Measurements from ENCODE around the gene REXO1. TPM values are rescaled to one million over a fixed set of nuclear protein-coding genes. Genes with fewer than 3 reads are reported as not detected.

REXO1 gene
- total RNA-seq, 4 donors from 2014 or later = 11.4 to 29.9 (median 16.1) TPM

DNA sequence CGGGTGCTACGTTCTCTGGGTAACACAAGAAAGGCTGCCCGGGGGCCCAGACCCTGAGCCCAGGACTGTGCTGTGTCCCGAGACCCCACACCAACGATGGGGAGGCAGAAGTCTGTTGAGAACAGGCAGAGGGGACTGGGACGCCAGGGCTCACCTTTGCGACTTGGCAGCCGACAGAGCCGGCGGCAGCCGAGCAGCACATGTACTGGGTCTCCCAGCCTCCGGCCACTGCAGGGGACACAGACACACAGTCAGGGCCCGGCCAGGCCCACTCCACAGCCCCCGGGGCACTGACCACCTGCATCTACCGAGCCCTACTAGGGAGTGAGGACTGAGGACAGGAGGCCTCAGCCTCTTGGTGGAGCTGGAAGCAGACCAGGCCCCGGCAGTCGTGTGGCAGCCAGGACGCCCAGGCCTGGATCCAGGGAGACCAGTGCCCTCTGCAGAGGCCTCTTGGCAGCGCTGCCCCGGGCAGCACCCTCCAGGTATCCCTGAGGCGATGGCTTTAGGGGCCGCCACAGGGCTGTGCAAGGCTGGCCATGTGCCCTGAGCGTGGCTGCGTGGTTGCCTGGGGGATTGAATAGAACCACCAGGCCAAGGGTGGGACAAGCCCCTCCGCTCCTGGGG, 30.6 kb downstream of the REXO1 start:
- H3K4me1 ChIP-seq = peaks cover 0 to 13% (median 9%) of the 10 kb centered on the region in 3 donors
- no peaks in the 10 kb centered on the region for H3K27me3 ChIP-seq
- H3K9me3 ChIP-seq = no peaks in the 10 kb centered on the region
- 88% methylated on average over 5 of the region's 25 CpGs; no CpG with 5 or more reads in 1 of the 2 donors for WGBS, 2 donors (ENCODE audit: low coverage in 1 of 2)
- peaks cover 0 to 83% of the 10 kb centered on the region in 2 donors for H3K36me3 ChIP-seq
- H3K4me3 ChIP-seq = no peak overlapping the region
- no peak overlapping the region for H3K27ac ChIP-seq
- TF ChIP-seq, protein P1, sequence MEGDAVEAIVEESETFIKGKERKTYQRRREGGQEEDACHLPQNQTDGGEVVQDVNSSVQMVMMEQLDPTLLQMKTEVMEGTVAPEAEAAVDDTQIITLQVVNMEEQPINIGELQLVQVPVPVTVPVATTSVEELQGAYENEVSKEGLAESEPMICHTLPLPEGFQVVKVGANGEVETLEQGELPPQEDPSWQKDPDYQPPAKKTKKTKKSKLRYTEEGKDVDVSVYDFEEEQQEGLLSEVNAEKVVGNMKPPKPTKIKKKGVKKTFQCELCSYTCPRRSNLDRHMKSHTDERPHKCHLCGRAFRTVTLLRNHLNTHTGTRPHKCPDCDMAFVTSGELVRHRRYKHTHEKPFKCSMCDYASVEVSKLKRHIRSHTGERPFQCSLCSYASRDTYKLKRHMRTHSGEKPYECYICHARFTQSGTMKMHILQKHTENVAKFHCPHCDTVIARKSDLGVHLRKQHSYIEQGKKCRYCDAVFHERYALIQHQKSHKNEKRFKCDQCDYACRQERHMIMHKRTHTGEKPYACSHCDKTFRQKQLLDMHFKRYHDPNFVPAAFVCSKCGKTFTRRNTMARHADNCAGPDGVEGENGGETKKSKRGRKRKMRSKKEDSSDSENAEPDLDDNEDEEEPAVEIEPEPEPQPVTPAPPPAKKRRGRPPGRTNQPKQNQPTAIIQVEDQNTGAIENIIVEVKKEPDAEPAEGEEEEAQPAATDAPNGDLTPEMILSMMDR (IDR thresholded peaks at IDR 0.05) = no peak
- TF ChIP-seq POLR2A (IDR thresholded peaks at IDR 0.05) = no peak
- no peak for TF ChIP-seq POLR2AphosphoS5 (IDR thresholded peaks at IDR 0.05)
- ATAC-seq = no peak

DNA sequence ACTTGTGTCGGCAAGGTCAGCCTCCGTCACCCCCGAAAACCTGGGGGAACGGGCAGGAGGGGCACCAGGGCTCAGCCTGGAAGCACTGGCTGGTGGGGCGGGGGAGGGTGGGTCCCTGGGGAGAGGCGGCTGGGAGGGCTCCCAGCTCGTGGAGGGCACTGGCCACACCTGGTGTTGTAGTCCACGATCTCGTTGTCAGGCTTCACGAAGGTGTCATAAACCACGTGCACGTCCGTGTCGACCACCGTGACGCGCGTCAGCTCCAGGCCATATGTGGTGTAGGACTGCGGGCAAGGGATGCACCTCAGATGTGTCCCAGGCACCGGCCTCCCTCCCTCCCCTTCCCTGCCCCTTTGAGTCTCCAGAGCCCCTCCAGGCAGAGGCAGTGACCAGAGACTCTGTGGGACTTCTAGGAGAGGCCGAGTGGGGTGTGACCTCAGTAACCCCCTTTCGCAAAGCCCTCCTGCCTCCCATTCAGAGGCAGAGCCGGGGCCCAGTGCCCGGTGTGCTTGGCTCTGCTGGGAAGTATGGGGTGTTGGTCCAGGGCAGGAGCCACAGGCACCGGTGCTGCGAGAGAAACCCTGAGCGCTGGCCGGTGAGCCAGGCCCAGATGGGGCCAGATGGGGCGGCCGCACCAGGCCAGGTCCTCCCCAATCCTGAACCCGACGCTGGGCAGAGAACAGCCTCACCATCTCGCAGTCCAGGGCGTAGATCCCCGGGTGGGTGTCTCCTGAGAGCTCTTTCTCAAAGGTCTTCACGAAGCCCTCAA, 31.6 kb downstream of the REXO1 start:
- Histone ChIP-seq H3K36me3 (peaks cover 0 to 74% of the 10 kb centered on the region in 2 donors), H3K27ac (no peak overlapping the region), H3K4me1 (peaks cover 0 to 22% (median 12%) of the 10 kb centered on the region in 3 donors), H3K9me3 (no peaks in the 10 kb centered on the region), H3K27me3 (no peaks in the 10 kb centered on the region), H3K4me3 (no peak overlapping the region)
- no peak for ATAC-seq
- no CpG with 5 or more reads among the region's 36 CpGs for WGBS, 2 donors (ENCODE audit: low coverage in 1 of 2)
- TF ChIP-seq, protein P1 (IDR thresholded peaks at IDR 0.05) = no peak
- TF ChIP-seq POLR2A (IDR thresholded peaks at IDR 0.05) = no peak
- TF ChIP-seq EP300 (IDR thresholded peaks at IDR 0.05) = no peak
- no peak for TF ChIP-seq POLR2AphosphoS5 (IDR thresholded peaks at IDR 0.05)

DNA sequence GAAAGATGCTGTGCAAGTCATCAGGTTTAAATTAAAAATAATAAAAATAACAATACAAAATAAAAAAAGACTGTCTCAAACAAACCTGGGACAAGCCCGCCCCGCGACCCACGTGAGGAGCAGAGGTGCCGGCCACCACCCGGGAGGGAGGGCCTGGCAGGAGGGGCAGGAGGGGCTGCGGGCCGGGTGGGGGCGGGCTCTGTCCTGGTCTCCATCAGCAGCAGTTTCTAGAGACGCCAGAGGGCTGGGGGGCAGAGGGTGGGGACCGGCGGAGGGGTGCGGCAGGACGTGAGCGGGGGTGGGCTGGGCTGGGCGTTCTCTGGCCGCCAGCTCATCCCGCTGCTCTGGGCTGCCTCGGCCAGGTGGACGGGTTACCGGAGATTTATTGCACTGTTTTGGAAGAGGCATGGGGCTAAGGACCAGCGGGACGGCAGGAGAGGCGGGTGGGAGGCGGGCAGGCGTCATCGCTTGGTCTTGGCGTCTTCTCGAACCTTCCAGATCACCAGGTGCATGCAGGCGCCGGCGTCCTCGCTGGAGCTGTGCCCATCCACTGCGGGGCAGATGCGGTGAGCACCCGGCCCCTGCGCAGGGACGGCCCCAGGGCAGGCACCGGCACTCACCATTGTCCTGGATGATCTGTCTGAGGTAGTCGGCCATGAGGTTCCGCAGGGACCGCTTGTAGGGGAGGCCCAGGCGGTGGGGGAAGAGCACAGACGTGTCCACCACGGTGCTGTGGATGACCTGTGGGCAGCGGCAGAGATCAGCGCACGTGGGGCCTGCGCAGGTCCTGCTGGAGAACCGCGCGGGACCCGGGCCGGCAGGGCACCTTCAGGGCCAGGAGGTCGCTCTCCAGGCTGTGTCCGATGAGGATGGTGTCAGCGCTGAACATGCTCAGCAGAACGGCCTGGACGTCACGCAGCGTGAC, 32.4 kb downstream of the REXO1 start:
- Histone ChIP-seq H3K4me1 (peaks cover 0 to 26% (median 16%) of the 10 kb centered on the region in 3 donors), H3K4me3 (no peak overlapping the region), H3K9me3 (no peaks in the 10 kb centered on the region), H3K36me3 (peaks cover 0 to 65% of the 10 kb centered on the region in 2 donors), H3K27me3 (no peaks in the 10 kb centered on the region), H3K27ac (no peak overlapping the region)
- ATAC-seq = no peak
- TF ChIP-seq POLR2AphosphoS5 (IDR thresholded peaks at IDR 0.05) (no peak), POLR2A (IDR thresholded peaks at IDR 0.05) (no peak), EP300 (IDR thresholded peaks at IDR 0.05) (no peak)
- TF ChIP-seq, protein P1 (IDR thresholded peaks at IDR 0.05) = no peak
- 88% methylated on average over 4 of the region's 61 CpGs; no CpG with 5 or more reads in 1 of the 2 donors for WGBS, 2 donors (ENCODE audit: low coverage in 1 of 2)

DNA sequence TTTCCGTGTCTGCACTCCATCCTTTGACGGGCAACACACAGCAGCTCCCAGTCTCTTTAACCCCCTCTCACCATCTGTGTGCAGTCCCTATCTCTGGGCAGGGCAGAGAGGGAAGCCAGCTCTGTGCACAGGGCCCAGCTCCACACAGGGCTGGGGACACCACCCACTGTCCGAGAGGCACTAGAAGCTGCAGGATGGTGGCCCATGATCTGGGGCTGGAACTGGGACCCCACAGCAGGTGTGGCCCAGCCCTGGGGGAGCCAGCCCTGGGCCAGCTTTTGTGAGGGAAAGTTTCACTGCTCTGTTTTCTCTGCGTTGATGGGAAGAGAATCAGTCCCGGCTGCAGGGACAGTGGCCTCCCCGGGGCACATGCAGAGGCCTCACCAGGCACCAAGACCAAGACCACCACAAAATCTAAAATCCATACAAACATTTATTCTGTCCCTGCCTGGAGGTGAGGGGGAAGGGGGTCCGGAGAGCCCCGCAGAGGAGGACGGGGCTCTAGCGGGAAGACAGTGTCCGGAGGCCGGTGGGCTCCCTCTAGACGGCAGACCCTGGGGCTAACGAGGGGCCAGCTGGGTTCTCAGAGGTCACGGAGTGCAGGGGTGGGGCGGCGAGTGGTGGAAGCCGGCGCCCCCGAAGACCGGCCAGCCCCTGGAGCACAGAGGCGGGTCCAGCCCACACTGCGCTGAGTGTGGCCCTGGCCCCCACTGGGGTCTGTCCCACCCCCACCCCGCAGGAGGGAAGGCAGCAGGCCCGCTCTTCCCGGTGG, 33.3 kb downstream of the REXO1 start:
- no peaks in the 10 kb centered on the region for H3K9me3 ChIP-seq
- H3K4me3 ChIP-seq = no peak overlapping the region
- H3K27ac ChIP-seq = no peak overlapping the region
- no peaks in the 10 kb centered on the region for H3K27me3 ChIP-seq
- TF ChIP-seq EP300 (IDR thresholded peaks at IDR 0.05) = no peak
- TF ChIP-seq, protein P1 (IDR thresholded peaks at IDR 0.05) = no peak
- no peak for TF ChIP-seq POLR2AphosphoS5 (IDR thresholded peaks at IDR 0.05)
- TF ChIP-seq POLR2A (IDR thresholded peaks at IDR 0.05) = no peak
- 85% methylated on average over 10 of the region's 26 CpGs; no CpG with 5 or more reads in 1 of the 2 donors for WGBS, 2 donors (ENCODE audit: low coverage in 1 of 2)
- peaks cover 0 to 26% (median 16%) of the 10 kb centered on the region in 3 donors for H3K4me1 ChIP-seq
- H3K36me3 ChIP-seq = peaks cover 0 to 57% of the 10 kb centered on the region in 2 donors
- no peak for ATAC-seq
